Activated naive CD4-positive, alpha-beta T cell treated with anti-CD3 and anti-CD28 coated beads, Interleukin-2, amount 50 U/mL, for 72 hours (primary cell): Measurements from ENCODE around the gene DYNLT1. TPM values are rescaled to one million over a fixed set of nuclear protein-coding genes. Genes with fewer than 3 reads are reported as not detected.
"Not testable (repeated sequence)": the region's sequence is repeated elsewhere in the genome, so short reads cannot be mapped to it uniquely, and the experiment has no call there.

Source experiments
- ATAC-seq, 2 donors: fragments of 150-1000 bp; cut with Tn5 transposase; 2 replicates each; pipeline ENCODE4 v1.10.0; 2021; ENCODE audit warnings: mild to moderate bottlenecking in 2 of 2, moderate library complexity in 2 of 2
- DNase-seq, 2 donors: peaks; one replicate each; pipeline ENCODE4 v3.0.0; 2021 to 2022; ENCODE audit warnings: low spot score in 2 of 2
- H3K27ac Mint-ChIP-seq, 2 donors: one replicate each; pipeline ENCODE4 v1.8.0; 2022; ENCODE audit warnings: mild to moderate bottlenecking in 2 of 2, mixed read lengths in 2 of 2
- H3K36me3 Mint-ChIP-seq, 2 donors: one replicate each; pipeline ENCODE4 v1.8.0; 2022; ENCODE audit warnings: mixed read lengths in 2 of 2
- H3K9me3 Mint-ChIP-seq, 2 donors: one replicate each; pipeline ENCODE4 v1.8.0; 2022; ENCODE audit warnings: mixed read lengths in 2 of 2
- total RNA-seq, 2 donors: library from RNA; stranded (reverse); gene quantifications; one replicate each; pipeline ENCODE4 v1.2.3, GENCODE V29; 2022

DYNLT1 gene
- 10 to 100 TPM; 51.4 to 91.0 TPM for total RNA-seq

GRCh38 chr6:158644231-158645063, at the start of gene DYNLT1:
TSS of gene DYNLT1 (minus strand) at chr6:158644743. CDS start at chr6:158644708, 35 bp downstream.
- Mint-ChIP-seq H3K9me3 (peaks cover 0 to 4% of the 10 kb centered on the region in 2 donors), H3K36me3 (peaks cover 31 to 44% of the 10 kb centered on the region in 2 donors), H3K27ac (peak within 1 kb of the TSS; percentile 98 to 100)
- DNase-seq (peak; percentile 96 to 97), ATAC-seq (peak; percentile 48 to 57)

DNA sequence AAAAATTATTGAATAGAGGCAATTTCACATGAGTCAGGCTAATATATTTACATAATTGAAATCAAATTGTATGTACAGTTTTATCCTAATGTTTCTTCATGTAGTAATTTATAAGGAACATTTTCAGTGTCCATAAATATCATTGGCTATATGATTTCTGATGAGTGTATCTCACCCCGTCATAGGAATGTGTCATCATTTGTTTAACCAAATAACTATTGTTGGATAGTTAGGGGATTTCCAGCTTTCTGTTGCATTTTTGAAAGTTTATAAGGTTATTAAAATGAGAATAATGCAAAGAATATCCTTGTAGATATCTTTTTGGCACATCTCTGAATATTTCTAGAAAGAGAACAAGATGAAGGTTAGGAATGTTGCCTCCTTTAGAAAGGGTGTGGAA, 44.3 kb upstream of the DYNLT1 start:
- peaks cover 26 to 42% of the 10 kb centered on the region in 2 donors for H3K36me3 Mint-ChIP-seq
- no peaks in the 10 kb centered on the region for H3K9me3 Mint-ChIP-seq
- no peak for DNase-seq
- no peak overlapping the region for H3K27ac Mint-ChIP-seq
- ATAC-seq: no peak

GRCh38 chr6:158687506-158687905, 43.0 kb upstream of the DYNLT1 start:
- Mint-ChIP-seq H3K9me3 (no peaks in the 10 kb centered on the region), H3K27ac (peak overlapping the region; percentile 73 to 90), H3K36me3 (peaks cover 34 to 45% of the 10 kb centered on the region in 2 donors)
- ATAC-seq: no peak
- DNase-seq: no peak

- H3K36me3 Mint-ChIP-seq: peaks cover 34 to 47% of the 10 kb centered on the region in 2 donors
These were observed 42.3 kb upstream of the DYNLT1 start for GRCh38 chr6:158686791-158687381.

DNA sequence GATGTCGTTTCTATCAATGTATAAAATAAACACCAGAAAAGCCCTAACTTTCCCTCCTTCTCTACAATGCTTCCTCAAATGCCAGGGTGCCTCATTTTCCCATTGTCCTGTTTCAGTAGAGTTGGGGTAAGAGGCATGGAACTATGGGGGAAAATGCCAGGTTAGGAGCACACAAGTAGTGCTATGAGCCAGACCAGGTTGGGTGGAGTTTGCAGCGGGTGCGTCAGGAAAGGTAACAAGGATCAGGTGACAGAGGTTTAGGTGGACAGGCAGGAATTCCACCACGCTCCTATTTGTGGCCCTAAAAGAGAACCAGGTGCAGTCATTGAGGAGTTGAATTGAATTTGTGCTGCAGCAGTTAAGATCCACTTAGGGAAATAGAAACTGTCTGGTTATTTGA, 41.8 kb upstream of the DYNLT1 start:
- H3K36me3 Mint-ChIP-seq: peaks cover 34 to 53% of the 10 kb centered on the region in 2 donors
- ATAC-seq (no peak), DNase-seq (no peak)
- no peaks in the 10 kb centered on the region for H3K9me3 Mint-ChIP-seq
- H3K27ac Mint-ChIP-seq: peak overlapping the region; percentile 73 to 84

More at GRCh38 chr6:158686791-158687381, 42.3 kb upstream of the DYNLT1 start:
- DNase-seq (no peak), ATAC-seq (peak; percentile 88 to 90)
- Mint-ChIP-seq H3K9me3 (no peaks in the 10 kb centered on the region), H3K27ac (peak overlapping the region; percentile 72 to 73)

DNA sequence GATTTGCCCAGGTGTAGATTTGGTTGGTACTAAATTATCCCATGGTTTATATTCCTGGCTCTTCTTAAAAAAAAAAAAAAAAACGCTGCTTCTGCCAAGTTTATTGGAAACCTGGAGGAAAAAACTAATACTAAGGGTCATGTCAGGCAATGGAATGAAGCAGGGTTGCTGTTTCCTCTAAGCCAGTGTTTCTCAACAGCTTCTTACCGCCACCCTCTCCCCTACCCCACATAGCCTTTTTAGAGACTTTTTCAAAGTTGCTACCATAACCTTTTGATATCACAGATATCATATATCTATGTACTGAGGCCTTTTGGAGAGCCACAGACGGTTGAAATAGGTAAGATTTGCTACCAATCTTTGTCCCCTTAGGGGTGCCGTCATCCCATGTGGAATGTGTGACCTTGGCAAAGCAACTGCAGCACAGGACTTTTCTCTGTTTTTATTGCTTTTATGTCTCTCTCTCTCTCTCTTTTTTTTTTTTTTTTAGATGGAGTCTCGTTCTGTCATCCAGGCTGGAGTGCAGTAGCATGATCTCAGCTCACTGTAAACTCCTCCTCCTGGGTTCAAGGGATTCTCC, 40.3 kb upstream of the DYNLT1 start:
- Mint-ChIP-seq H3K27ac (peak overlapping the region in 1 of 2 donors; percentile 76), H3K9me3 (no peaks in the 10 kb centered on the region), H3K36me3 (peaks cover 37 to 62% of the 10 kb centered on the region in 2 donors)
- ATAC-seq: no peak
- DNase-seq: no peak

DNA sequence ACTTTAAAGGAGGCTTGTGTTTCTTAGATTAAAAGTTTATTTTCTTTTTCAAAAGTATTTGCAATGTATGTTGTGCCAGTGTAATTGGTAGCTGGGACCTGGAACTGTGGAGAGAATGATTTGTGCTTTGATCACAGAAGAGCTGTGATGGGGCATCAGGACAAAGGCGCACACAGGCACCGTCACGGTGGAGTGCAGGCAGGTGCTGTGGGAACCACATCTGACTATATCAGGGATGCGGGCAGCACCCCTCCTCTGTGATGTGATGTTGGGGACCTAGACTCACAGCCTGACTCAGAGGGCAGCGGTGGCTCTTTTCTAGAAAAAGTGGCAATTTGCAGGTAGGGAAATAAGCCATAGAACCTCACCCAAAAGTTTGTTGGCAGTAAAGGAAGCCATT, 39.8 kb upstream of the DYNLT1 start:
- Mint-ChIP-seq H3K9me3 (no peaks in the 10 kb centered on the region), H3K36me3 (peaks cover 41 to 62% of the 10 kb centered on the region in 2 donors), H3K27ac (peak overlapping the region in 1 of 2 donors; percentile 41)
- no peak for DNase-seq
- ATAC-seq: peak; percentile 33 to 66

GRCh38 chr6:158680481-158680880, 35.9 kb upstream of the DYNLT1 start:
- ATAC-seq: no peak
- no peak for DNase-seq
- no peaks in the 10 kb centered on the region for H3K9me3 Mint-ChIP-seq
- H3K27ac Mint-ChIP-seq: no peak overlapping the region
- H3K36me3 Mint-ChIP-seq: peaks cover 27 to 56% of the 10 kb centered on the region in 2 donors

GRCh38 chr6:158680015-158680414, 35.5 kb upstream of the DYNLT1 start:
- no peak for DNase-seq
- no peak for ATAC-seq
- Mint-ChIP-seq H3K9me3 (no peaks in the 10 kb centered on the region), H3K36me3 (peaks cover 31 to 61% of the 10 kb centered on the region in 2 donors), H3K27ac (peak overlapping the region in 1 of 2 donors; percentile 1)

- Mint-ChIP-seq H3K9me3 (no peaks in the 10 kb centered on the region), H3K27ac (peak overlapping the region in 1 of 2 donors; percentile 88), H3K36me3 (peaks cover 27 to 63% of the 10 kb centered on the region in 2 donors)
- DNase-seq: no peak
- no peak for ATAC-seq
These were observed 33.5 kb upstream of the DYNLT1 start for GRCh38 chr6:158677906-158678578.

DNA sequence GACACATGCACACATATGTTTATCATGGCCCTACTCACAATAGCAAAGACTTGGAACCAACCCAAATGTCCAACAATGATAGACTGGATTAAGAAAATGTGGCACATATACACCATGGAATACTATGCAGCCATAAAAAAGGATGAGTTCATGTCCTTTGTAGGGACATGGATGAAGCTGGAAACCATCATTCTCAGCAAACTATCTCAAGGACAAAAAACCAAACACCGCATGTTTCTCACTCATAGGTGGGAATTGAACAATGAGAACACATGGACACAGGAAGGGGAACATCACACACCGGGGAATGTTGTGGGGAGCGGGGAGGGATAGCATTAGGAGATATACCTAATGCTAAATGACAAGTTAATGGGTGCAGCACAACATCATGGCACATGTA, 32.6 kb upstream of the DYNLT1 start:
- not testable (repeated sequence) for DNase-seq, H3K27ac Mint-ChIP-seq, H3K9me3 Mint-ChIP-seq, ATAC-seq
- H3K36me3 Mint-ChIP-seq: peaks cover 26 to 56% of the 10 kb centered on the region in 2 donors

- Mint-ChIP-seq H3K27ac (no peak overlapping the region), H3K36me3 (peaks cover 22 to 44% of the 10 kb centered on the region in 2 donors), H3K9me3 (no peaks in the 10 kb centered on the region)
- no peak for ATAC-seq
- DNase-seq: no peak
These were observed 30.0 kb upstream of the DYNLT1 start for GRCh38 chr6:158674342-158675131.

DNA sequence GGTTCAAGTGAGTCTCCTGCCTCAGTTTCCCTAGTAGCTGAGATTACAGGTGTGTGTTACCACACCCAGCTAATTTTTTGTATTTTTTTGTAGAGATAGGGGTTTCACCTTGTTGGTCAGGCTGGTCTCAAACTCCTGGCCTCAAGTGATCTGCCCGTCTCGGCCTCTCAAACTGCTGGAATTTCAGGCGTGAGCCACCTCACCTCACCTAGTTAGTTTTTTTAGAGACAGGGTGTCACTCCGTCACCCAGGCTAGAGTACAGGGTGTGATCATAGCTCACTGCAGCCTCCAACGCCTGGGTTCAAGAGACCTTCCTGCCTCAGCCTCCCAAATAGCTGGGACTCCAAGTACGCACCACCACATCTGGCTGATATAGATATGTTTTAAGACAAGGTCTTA, 28.2 kb upstream of the DYNLT1 start:
- Mint-ChIP-seq H3K36me3 (peaks cover 24 to 48% of the 10 kb centered on the region in 2 donors), H3K9me3 (no peaks in the 10 kb centered on the region), H3K27ac (no peak overlapping the region)
- ATAC-seq: no peak
- no peak for DNase-seq

DNA sequence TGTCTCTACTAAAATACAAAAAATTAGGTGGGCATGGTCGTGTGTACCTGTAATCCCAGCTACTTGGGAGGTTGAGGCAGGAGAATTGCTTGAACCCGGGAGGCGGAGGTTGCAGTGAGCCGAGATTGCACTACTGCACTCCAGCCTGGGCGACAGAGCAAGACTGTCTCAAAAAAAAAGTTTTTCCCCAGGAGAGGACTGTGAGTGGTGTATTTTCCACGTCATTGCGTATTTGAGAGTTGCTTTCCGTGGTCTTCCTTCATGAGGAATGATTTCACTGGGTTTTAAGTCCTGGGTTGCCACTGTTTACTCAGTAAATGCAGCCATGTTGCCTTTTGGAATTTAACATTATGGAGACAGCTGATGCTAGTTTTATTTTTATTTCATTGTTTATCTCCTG, 27.6 kb upstream of the DYNLT1 start:
- H3K27ac Mint-ChIP-seq, ATAC-seq, H3K9me3 Mint-ChIP-seq, DNase-seq: not testable (repeated sequence)
- peaks cover 29 to 47% of the 10 kb centered on the region in 2 donors for H3K36me3 Mint-ChIP-seq

- peak overlapping the region; percentile 13 to 49 for H3K27ac Mint-ChIP-seq
- DNase-seq: no peak
- H3K9me3 Mint-ChIP-seq: no peaks in the 10 kb centered on the region
- ATAC-seq: peak in 1 of 2 donors; percentile 43
- H3K36me3 Mint-ChIP-seq: peaks cover 35 to 40% of the 10 kb centered on the region in 2 donors
These were observed 24.8 kb upstream of the DYNLT1 start for GRCh38 chr6:158669145-158670035.
